ENCODE results near the gene TMEM63A. TPM values are rescaled to one million over a fixed set of nuclear protein-coding genes. Genes with fewer than 3 reads are reported as not detected.
"Not testable (repeated sequence)": the region's sequence is repeated elsewhere in the genome, so short reads cannot be mapped to it uniquely, and the experiment has no call there.

TMEM63A gene
- total RNA-seq, 1 experiment from 2014 or later: 9.4 TPM

DNA sequence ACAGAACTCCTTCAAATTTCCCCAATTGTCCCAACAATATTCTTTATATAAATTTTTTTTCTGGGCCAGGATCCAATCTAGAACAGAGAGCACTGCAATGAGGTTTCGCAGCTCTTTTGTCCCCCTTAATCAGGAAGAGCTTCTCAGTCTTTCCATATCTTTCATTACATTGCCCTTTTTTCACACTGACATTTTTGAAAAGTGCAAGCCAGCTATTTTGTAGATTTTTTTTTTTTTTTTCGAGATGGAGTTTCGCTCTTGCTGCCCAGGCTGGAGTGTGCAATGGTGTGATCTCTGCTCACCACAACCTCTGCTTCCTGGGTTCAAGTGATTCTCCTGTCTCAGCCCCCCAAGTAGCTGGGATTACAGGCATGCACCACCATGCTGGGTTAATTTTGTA lies 75.4 kb downstream of the TMEM63A start:
- peaks cover 16% of the 10 kb centered on the region for H3K4me1 ChIP-seq (replicated peaks)
- not testable (repeated sequence) for DNase-seq (ENCODE audit: low read depth in 1 of 2, low spot score in 2 of 2); H3K27me3 ChIP-seq (replicated peaks); H3K36me3 ChIP-seq; H3K27ac ChIP-seq; H3K4me3 ChIP-seq; H3K9me3 ChIP-seq (replicated peaks)

DNA sequence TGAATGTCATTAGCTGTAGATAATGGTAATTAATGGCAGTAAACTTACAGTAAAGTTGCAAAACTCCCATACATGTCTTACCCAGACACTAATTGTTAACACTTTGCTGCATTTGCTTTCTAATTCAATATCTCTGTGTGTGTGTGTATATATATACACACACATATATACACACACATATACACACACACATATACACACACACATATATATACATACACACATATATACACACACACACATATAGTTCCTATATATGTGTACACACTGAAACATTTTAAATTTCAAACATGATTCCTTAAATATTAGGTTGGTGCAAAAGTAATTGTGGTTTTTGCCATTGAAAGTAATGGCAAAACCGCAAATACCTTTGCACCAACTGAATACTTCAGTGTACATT lies 75.9 kb downstream of the TMEM63A start:
- no peaks in the 10 kb centered on the region for H3K27me3 ChIP-seq (replicated peaks)
- H3K4me1 ChIP-seq (replicated peaks): peaks cover 11% of the 10 kb centered on the region
- no peaks in the 10 kb centered on the region for H3K9me3 ChIP-seq (replicated peaks)
- H3K36me3 ChIP-seq: no peaks in the 10 kb centered on the region
- no peak for DNase-seq (ENCODE audit: low read depth in 1 of 2, low spot score in 2 of 2)
- no peak overlapping the region for H3K4me3 ChIP-seq
- no peak overlapping the region for H3K27ac ChIP-seq

DNA sequence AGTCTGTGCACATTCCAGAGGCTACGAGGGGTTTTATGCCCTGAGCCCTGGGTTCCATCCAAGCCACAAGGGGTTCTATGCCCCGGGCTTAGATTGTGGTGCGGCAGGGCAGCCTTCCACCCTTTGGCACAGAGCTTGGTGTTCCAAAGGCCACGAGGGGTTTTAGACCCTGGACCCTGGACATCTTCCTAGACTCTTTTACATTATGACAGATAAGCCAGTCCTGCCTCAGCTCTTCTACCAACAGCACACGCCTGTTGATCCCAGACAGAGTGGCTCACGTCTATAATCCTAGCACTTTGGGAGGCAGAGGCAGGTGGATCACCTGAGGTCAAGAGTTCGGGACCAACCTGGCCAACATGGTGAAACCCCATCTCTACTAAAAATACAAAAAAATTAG lies 81.0 kb downstream of the TMEM63A start:
- not testable (repeated sequence) for H3K27me3 ChIP-seq (replicated peaks); H3K27ac ChIP-seq; DNase-seq (ENCODE audit: low read depth in 1 of 2, low spot score in 2 of 2); H3K4me1 ChIP-seq (replicated peaks); H3K36me3 ChIP-seq; H3K9me3 ChIP-seq (replicated peaks); H3K4me3 ChIP-seq

DNA sequence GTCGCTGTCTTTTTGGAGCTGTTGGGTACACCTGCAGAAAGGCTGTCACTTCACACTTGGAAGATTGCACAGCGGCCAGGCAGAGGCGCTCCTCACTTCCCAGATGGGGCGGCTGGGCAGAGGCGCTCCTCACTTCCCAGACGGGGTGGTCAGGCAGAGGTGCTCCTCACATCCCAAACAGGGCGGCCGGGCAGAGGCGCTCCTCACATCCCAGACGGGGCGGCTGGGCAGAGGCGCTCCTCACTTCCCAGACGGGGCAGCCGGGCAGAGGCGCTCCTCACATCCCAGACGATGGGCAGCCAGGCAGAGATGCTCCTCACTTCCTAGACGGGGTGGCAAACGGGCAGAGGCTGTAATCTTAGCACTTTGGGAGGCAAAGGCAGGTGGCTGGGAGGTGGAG lies 86.1 kb downstream of the TMEM63A start:
- peaks cover 28% of the 10 kb centered on the region for H3K36me3 ChIP-seq
- not testable (repeated sequence) for H3K4me1 ChIP-seq (replicated peaks); DNase-seq (ENCODE audit: low read depth in 1 of 2, low spot score in 2 of 2); H3K4me3 ChIP-seq; H3K9me3 ChIP-seq (replicated peaks); H3K27me3 ChIP-seq (replicated peaks); H3K27ac ChIP-seq

Other genes starting within 250 kb of the TMEM63A start
- 158 and 216 TPM in 2 replicates for gene ENAH, start 229.3 kb downstream of the TMEM63A start, total RNA-seq (2014; rRNA removed; shearing (Covaris generic))
- gene SRP9, start 104.6 kb downstream of the TMEM63A start, total RNA-seq (2014; rRNA removed; shearing (Covaris generic)): 735 and 762 TPM in 2 replicates
- gene EPHX1, start 72.3 kb downstream of the TMEM63A start, total RNA-seq (2014; rRNA removed; shearing (Covaris generic)): 29.0 and 45.7 TPM in 2 replicates
- not detected in 2 replicates for gene LEFTY1, start 6.8 kb upstream of the TMEM63A start, total RNA-seq (2014; rRNA removed; shearing (Covaris generic))
- gene PYCR2, start 41.9 kb upstream of the TMEM63A start, total RNA-seq (2014; rRNA removed; shearing (Covaris generic)): 38.1 and 61.6 TPM in 2 replicates
- not detected in 2 replicates for gene LEFTY2, start 58.8 kb upstream of the TMEM63A start, total RNA-seq (2014; rRNA removed; shearing (Covaris generic))
- 38.5 and 43.9 TPM in 2 replicates for gene SDE2, start 117.0 kb upstream of the TMEM63A start, total RNA-seq (2014; rRNA removed; shearing (Covaris generic))
- 310 and 399 TPM in 2 replicates for gene H3-3A, start 180.3 kb upstream of the TMEM63A start, total RNA-seq (2014; rRNA removed; shearing (Covaris generic))

All from SJSA1 (cell line).